ENCODE data around the gene VMP1. TPM values are rescaled to one million over a fixed set of nuclear protein-coding genes. Genes with fewer than 3 reads are reported as not detected.

Gene VMP1
- polyA plus RNA-seq, 2 of the 4 experiments (the other 2 are of a cell fraction) = 395 to 726 TPM

GRCh38 chr17:59838052-59838916, 130.8 kb downstream of the VMP1 start (continued):
- peak; percentile 65 for TF ChIP-seq REST (IDR thresholded peaks at IDR 0.05)
- TF ChIP-seq RCOR1 (IDR thresholded peaks at IDR 0.05; ENCODE audit: low read depth, low read length) = no peak
- TF ChIP-seq RAD21 (conservative IDR thresholded peaks at IDR 0.05 in 1 of 2, IDR thresholded peaks at IDR 0.05 in 1 of 2) = no peak
- TF ChIP-seq MAFK (IDR thresholded peaks at IDR 0.05; ENCODE audit: partially characterized antibody) = no peak
- no peak for TF ChIP-seq FOSL2 (IDR thresholded peaks at IDR 0.05)
- TF ChIP-seq FOSL2 (CRISPR knock-in tag; IDR thresholded peaks at IDR 0.05) = no peak; the same call in 1 of the 2 replicates
- TF ChIP-seq BHLHE40 (IDR thresholded peaks at IDR 0.05; ENCODE audit: low read depth, low read length) = no peak
- TF ChIP-seq EHMT2 (IDR thresholded peaks at IDR 0.05; ENCODE audit: low read depth) = no peak
- TF ChIP-seq NFE2L2 (conservative IDR thresholded peaks at IDR 0.05; ENCODE audit: low read length) = no peak
- no peak for TF ChIP-seq EP300 (IDR thresholded peaks at IDR 0.05)
- no peak; the same call in 1 of the 2 replicates for TF ChIP-seq HDAC2 (IDR thresholded peaks at IDR 0.05)
- TF ChIP-seq MAZ (IDR thresholded peaks at IDR 0.05; ENCODE audit: borderline replicate concordance, low read depth, low read length) = no peak
- peak; percentile 11; the same call in 1 of the 2 replicates for TF ChIP-seq TP53 (CRISPR knock-in tag; IDR thresholded peaks at IDR 0.05)
- no peak for TF ChIP-seq ZSCAN20 (CRISPR knock-in tag; IDR thresholded peaks at IDR 0.05)
- peak; percentile 62 for TF ChIP-seq GATA3 (IDR thresholded peaks at IDR 0.05; ENCODE audit: borderline replicate concordance)
- TF ChIP-seq SREBF2 (IDR thresholded peaks at IDR 0.05) = no peak
- TF ChIP-seq JUNB (IDR thresholded peaks at IDR 0.05) = no peak
- TF ChIP-seq FOXS1 (CRISPR knock-in tag; IDR thresholded peaks at IDR 0.05) = peak; percentile 45; the same call in 1 of the 2 replicates
- TF ChIP-seq ZFP36 (IDR thresholded peaks at IDR 0.05; ENCODE audit: borderline replicate concordance, partially characterized antibody) = no peak
- TF ChIP-seq RARB (CRISPR knock-in tag; IDR thresholded peaks at IDR 0.05) = peak; percentile 99
- TF ChIP-seq FOSB (CRISPR knock-in tag; IDR thresholded peaks at IDR 0.05) = peak; percentile 99
- no peak for TF ChIP-seq KDM5A (IDR thresholded peaks at IDR 0.05)
- TF ChIP-seq CTCF (IDR thresholded peaks at IDR 0.05) = no peak
- peak; percentile 55; the same call in 1 of the 3 replicates for TF ChIP-seq BCL3 (IDR thresholded peaks at IDR 0.05)
- no peak for TF ChIP-seq MAX (IDR thresholded peaks at IDR 0.05)
- no peak for TF ChIP-seq ZNF302 (CRISPR knock-in tag; IDR thresholded peaks at IDR 0.05)
- peak; percentile 87 to 90 for TF ChIP-seq JUN (IDR thresholded peaks at IDR 0.05)
- TF ChIP-seq CBX2 (IDR thresholded peaks at IDR 0.05; ENCODE audit: borderline replicate concordance, low read depth) = peak; percentile 75
- no peak for TF ChIP-seq CEBPB (IDR thresholded peaks at IDR 0.05)
- TF ChIP-seq HEYL (CRISPR knock-in tag; IDR thresholded peaks at IDR 0.05) = no peak
- TF ChIP-seq POLR2AphosphoS2 (conservative IDR thresholded peaks at IDR 0.05; ENCODE audit: low read length) = peak; percentile 18
- TF ChIP-seq HOXB5 (CRISPR knock-in tag; IDR thresholded peaks at IDR 0.05) = peak; percentile 75; the same call in 1 of the 2 replicates
- no peak for TF ChIP-seq RNF2 (IDR thresholded peaks at IDR 0.05; ENCODE audit: borderline replicate concordance, low read depth)
- TF ChIP-seq RFX5 (IDR thresholded peaks at IDR 0.05) = no peak; the same call in 1 of the 2 replicates
- TF ChIP-seq KDM1A (IDR thresholded peaks at IDR 0.05; ENCODE audit: low read depth) = no peak
